Glomerular endothelial cell (primary cell): ENCODE results near the gene SLC28A1. TPM values are rescaled to one million over a fixed set of nuclear protein-coding genes. Genes with fewer than 3 reads are reported as not detected.
"Not testable (repeated sequence)": the region's sequence is repeated elsewhere in the genome, so short reads cannot be mapped to it uniquely, and the experiment has no call there.

Experiments
- DNase-seq: peaks from one replicate; pipeline ENCODE4 v3.0.0-alpha.2; 2011; ENCODE audit warnings: low read depth, low spot score; ENCODE audit errors: extremely low read depth
- total RNA-seq: library from RNA; depleted of rRNA; stranded (reverse); fragments of >200 nt; gene quantifications from 2 replicates; pipeline ENCODE4 v1.2.3, GENCODE V29; 2015

The SLC28A1 gene
- total RNA-seq, 1 donor from 2014 or later, result not detected

DNA sequence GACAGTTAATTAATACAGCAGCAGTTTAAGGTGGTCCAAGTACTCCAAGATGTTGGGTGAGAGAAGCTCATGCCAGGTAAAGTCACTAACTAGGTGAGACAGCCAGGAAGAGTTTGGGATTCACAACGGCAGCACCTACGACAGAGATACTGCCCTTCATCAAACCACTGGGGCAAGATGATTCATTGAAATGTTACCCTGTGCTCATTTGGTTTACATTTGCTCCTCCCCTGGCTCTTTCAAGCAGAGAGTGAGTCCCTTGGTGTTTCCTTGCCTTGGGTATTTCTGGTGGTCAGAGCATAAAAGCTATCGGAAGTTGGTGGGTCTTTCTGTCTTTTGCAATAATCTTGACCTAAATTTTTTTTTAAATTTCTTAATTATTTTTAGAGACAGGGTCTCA, 77.2 kb downstream of the SLC28A1 start:
- no peak for DNase-seq

DNA sequence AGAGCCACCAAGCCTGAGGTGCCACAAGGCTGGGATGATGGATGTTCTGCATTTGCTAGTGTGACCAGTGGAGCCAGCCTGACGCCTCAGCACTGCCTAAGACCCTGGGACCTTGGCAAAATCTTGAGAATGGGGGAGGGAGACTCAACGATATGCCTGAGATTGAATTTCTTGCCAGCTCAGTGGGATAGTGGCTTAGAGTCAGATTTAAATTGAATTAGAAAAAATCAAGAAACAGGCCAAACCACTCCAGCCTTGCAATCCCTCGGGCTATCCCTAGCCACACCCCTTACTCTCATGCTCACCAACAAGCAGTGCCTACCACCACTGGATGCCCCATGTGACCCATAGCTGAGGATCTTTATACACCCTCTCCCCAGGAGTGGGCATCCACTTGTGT, 78.5 kb downstream of the SLC28A1 start:
- DNase-seq, result no peak

DNA sequence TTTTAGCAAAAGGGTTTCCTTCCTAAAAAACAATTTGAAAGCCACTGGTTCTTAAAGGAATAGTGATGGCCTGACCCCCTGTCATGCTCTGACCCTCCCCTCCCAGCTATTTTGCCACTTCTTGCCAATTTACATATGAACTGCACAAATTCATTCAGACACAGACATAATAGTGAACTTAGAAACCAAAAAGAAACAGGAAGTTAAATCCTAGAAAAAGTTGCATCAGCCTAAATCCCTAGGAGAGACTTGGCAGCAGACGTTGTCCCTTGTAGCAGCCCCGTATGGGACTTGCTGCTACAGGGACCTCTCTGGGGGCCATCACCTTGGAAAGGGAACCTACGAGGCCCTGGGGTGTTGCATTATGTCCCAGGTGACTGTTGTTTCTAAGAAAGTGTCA, 82.9 kb downstream of the SLC28A1 start:
- DNase-seq, result no peak

DNA sequence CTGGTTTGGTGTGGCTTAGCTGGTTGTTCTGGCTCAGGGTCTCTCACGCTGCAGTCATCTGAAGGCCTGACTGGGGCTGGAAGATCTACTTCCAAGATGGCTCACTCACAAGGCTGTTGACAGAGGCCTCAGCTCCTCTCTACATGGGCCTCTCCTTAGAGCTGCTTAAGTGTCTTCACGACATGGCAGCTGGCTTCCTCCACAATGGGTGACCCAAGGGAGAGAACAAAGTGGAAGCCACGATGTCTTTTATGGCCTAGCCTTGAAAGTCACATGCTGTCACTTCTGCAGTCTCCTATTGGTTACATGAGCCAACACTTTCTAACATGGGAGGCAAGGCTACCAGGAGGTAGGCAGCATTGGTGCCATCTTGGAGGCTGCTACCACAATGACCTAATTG, 83.8 kb downstream of the SLC28A1 start:
- DNase-seq, result no peak

DNA sequence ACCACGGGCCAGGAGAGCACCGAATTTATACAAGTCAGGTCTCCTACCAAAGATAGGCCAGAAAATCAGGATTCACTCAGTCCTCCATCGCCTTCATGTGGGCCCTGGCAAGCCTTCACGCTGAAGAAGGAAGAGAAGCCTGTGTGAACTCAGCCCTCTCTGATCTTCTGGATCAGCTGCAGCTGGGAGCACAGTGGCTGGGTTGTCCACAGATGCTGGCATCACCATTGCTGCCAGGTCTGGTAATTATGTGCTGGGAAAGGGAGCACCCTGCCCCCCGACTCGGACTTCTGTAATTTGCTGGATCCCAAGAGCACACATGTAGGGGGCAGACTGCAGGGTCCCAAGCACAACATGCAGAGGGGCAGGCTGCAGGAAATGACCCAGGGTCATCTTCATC, 84.8 kb downstream of the SLC28A1 start:
- no peak for DNase-seq

DNA sequence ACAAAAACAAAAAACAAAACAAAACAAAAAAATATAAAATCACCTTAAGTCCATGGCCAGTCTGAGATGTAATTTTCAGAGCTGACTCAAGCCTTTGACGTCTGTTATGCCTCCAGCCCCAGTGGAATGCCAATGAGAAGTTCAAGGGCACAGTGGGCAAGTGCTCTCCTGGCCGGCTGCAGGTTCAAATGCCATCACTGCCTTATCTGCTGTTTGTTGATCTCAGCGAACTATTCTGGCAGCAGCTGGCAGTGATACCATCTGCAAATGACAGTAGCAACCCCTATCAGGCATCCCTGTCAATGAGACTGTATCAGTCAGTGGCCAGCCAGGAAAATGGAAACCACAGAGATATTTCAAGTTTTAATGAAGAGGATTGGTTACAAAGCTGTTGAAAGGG, 86.4 kb downstream of the SLC28A1 start:
- DNase-seq, result no peak

DNA sequence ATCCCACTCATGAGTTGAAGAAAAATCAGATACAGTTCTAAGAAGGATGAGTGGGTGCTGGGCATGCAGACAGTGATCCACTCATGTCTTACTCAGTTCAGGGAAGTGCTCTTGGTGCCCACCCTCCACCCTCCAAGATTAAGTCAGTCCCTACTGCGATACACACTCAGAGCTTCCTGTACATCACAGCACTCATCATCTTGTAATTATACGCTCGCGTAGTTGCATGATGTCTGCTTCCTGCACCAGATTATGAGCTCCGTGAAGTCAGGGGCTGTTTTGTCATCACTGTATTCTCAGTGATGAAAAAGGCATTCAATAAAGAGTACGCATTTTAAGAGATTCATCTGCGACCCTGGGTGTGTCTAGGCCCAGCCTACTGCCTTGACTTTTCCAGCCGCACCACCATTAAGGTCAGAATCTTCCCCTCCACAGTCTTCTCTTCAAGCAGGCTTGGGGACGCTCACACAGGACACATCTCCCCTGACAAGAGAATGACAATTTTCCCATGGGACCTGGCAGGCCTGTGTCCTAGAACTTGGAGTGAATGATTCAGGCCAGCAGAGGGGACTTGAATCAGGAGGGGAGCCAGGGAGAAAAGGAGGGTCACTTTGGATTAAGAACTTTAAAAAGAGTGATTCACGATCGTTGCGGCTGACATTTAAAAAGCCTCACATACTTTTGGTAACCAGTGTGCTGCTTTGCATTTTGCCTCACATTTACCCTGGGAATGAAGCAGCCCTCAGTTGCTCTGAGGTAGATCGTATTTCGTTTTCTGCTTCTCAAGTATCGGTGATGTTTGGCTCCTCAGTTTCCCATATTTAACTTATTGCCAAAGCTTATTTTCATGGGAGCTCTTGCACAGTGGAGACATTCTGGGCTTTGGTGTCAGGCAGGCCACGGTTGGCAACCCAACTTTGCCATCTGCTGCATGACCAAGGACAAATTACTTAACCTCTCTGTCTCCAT, 89.3 kb downstream of the SLC28A1 start:
- DNase-seq, result no peak

DNA sequence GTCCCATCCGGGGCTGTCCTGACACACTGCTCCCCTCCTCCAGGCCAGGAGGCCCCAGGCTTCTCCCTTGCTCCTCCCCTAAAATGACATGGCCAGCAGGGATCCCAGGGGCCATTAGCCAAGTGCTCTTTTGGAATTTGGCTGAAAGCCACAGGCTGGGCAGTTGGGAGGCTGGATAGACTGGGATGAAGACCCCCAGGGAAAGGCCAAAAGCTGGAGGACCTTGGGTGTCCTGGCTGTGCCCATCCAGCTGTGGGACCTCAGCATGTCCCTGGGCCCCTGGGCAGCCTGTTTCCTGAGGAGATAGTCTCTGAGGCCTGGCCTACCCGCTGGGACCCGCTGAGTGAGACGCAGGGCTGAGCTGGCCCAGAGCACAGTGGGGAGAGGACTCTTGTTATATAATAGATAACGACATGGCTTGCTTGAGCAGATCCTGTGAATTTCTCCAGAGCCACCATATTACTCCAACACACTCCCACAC, 91.4 kb downstream of the SLC28A1 start:
- no peak for DNase-seq

DNA sequence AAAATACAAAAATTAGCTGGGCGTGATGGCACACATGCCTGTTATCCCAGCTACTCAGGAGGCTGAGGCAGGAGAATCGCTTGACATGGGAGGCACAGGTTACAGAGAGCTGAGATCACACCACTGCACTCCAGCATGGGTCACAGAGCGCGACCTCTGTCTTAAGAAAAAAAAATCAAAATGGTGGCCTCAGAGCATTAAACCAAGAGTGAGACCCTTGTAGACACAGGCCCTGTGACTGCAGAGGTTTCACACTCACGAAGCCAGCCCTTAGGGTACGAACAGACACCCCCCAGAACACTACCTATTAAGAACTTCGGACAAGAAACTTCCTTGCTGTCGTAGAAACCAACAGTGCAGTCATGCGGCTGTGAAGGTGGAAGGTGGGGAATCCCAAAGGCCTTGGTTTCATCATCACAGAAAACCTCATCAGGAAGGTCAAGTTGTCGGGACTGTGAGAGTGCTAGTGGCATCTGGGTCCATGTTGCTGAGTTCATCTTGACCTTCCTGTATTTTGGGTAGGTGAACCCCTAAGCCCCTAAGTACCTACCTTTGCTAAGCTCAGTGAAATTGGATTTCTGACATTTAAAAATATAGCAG, 92.4 kb downstream of the SLC28A1 start:
- no peak for DNase-seq

DNA sequence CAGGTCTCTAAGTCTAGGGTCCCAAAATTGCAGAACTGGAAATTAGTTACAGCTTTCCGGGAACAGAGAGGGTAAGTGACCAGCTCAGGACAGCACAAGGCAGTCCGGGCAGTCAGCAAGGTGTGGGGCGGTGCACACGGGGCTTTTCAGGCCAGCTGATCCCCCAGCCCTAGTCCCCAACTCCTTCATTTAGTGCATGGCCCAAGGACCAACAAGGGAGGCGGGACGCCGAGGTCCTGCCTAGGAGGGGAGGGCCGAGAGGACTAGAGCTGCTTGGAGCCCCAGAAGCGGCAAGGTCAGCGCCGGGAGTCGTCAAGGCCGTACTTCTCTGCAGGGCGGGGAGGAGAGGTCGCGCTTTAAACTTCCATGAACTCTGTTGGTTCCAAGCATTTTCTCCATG, 95.2 kb downstream of the SLC28A1 start:
- no peak for DNase-seq

DNA sequence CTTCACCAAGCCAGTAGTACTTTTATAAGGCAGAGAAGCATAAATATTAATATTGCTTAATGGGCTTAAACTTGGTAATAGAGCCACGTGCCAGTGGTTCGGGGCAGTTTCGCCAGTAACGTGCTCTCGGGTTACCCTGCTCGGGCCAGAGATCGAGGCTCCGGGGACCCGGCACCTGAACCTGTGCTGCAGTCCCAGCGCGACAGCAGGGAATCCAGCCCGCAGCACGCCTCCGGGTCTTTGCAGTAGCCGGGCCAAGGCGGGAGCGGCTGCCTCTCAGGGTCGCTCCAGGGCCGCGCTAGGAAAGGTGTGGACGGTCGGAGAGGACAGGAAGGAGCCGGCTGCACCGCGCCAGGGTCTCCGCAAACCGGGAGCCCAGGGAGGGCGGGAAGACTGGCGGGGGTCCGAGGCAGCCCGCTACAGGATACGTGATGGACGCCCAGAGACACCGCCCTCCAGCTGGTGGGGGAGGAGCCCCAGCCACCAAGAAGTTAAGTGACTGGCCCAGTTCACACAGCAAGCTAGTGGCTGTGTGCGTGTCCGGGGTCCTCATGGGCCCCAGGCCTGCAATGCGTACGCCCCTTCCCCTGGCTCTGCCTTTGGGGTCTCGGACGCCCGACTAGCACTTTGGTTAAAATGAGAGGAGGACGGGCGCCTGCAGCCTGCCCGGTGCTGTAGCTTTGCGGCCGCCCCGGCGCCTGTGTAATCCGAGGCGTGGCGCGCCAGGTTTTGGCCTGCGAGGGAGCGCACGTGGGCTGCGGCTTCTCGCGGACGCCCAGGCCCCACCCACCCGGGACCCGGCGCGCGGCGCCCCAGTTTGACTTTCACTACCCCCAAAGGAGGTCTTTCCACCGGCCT, 96.0 kb downstream of the SLC28A1 start:
- no peak for DNase-seq

DNA sequence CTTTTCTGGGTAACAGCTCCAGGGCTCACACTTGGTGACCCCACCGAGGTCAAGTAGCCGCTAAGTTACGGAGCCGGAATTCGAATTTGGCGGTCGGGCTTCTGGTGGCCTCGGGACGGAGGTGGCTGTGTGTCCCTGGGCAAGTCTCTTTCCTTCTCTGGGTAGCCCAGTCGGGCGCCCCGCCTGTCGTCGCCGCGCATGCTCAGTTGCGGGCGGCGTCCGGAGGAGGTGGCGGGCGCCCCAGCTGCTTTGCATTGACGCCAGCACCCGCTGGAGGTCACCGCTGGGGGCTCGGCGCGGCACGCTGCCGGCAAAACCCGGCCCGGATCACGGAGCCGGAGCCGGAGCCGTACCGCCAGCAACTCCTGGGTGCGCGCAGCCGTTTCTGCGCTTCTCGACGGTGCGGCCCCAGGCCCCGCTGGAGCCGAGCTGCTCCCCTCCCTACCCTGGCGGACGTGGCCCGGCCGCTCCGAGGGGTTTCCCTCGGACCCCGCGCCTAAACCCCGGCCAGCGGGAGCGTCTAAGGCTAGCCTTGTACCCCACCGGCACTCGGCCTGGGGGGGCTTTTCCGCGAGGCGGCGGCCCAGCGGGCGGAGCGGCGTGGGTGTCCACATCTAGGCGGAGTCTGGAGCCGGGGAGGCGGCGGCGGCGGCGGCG, 96.7 kb downstream of the SLC28A1 start:
- DNase-seq, result no peak

DNA sequence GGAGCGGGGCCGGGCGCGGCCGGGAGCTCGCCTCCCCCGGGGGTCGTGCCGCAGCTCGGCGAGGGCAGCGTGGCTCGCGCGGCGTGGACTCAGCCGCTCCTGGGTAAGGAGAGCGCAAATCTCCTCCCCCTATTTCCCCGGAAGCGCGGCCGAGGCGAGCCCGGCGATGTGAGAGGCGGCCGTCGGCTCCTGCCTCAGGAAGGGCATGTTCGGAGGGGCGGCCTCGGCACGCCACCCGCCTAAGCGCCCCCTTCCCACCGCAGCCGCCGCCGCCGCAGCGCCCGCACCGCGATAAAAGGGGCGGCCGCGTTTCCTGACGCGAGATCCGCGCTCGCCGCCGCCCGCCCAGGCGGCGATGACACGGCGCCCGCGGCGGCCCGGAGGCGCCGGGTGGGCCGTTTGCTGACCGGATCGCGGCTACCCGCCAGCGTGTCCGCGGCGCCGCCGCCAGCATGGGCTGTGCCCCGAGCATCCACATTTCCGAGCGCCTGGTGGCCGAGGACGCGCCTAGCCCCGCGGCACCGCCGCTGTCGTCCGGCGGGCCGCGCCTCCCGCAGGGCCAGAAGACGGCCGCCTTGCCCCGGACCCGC, 97.3 kb downstream of the SLC28A1 start, which contains the start of gene PDE8A:
Gene PDE8A (plus strand): TSS at position 146 of the 590 bp plus-strand sequence. CDS start 307 bp downstream, at position 453.
- DNase-seq, result no peak

DNA sequence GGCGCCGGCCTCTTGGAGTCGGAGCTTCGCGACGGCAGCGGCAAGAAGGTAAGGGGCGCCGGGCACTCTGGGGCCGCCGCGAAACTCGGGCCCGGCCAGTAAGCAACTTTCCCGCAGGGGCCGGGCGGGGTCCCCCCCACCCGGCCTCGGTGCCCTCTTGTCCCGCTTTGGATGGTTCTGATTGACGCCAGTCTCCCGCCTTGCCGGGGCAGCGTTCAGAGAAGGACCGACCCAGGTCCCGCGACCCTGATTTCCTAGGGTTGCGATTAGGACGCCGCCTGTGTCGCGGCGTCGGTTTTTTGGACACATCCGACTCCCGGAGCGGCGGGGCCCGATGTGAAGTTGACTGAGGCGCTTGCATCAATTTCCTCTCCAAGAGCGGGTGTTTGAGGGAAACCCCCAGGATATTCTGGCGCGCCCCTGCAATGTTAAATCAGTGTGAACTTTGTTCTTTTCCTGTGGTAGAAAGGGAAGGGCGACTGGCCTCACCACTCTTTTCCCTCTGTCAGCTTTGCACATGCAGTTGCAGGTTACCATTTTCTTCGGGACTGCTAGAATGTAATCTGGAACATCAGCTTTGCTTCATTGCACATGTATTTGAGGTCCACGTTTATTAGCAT, 97.9 kb downstream of the SLC28A1 start:
- DNase-seq, result no peak

DNA sequence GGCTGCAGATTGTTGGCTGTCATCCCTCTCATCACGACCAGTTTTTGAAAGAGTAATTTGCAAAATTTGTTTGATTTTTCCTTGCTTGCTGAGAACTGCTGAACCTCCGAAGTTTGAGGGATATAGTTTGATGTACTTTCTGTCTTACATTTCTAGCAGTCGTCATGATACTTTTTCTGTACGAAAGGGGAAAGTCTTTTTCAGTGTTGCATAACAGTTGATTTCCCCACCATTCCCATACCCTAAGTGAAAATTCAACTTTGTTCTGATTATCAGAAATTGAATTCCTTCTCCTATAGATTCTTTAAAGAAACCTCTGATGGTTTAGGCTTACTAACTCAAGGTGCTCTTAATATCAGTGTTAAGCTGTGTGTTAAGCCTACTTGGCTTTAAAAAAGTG, 98.8 kb downstream of the SLC28A1 start:
- DNase-seq, result no peak

DNA sequence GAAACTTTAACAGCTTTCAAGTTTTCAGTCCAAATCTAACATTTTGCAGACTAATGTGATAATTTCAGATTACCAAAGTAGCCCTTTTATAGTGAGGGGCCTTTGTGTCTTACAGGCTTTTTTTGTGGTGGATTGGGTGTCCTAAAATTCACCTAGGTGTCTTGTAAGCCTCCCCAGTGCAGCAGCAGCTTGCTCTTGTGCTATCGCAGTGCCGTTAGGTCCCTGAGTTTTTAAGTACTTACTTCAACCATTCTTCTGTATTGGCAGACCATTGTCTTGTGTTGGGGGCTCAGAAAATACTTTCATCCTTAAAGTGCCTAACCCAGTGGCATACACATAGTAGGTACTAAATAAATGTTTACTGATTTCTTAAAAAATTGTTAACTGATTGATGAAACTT, 99.2 kb downstream of the SLC28A1 start:
- no peak for DNase-seq

DNA sequence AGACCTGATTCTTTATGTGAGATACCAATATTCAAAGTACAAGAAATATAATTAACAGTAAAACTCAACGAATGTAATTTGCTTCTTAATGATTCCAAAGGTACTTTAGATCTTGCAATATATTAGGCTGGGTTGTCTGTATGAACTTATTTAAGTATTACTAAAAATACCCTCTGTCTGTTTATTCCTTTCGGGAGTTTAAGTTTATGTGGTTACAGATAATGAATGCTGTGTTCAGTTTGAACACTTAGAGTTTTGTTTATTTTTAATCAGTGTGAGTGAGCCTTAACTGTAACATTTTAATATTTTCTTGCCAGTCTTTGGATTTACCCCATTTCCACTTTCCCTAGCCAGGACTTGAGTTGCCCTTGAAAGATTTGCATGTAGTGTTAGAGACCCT, 100.7 kb downstream of the SLC28A1 start:
- no peak for DNase-seq

DNA sequence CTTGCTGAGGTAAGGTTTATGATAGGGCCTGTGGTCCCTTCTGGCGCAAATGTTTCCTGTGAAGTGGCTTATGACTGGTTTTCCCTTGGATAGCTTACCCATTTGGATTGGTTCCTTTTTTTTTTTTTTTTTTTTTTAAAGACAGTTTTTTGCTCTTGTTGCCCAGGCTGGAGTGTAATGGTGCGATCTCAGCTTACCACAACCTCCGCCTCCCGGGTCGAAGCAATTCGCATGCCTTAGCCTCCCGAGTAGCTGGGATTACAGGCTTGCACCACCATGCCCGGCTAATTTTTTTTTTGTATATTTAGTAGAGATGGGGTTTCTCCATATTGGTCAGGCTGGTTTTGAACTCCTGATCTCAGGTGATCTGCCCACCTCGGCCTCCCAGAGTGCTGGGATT, 102.9 kb downstream of the SLC28A1 start:
- DNase-seq, result not testable (repeated sequence)

DNA sequence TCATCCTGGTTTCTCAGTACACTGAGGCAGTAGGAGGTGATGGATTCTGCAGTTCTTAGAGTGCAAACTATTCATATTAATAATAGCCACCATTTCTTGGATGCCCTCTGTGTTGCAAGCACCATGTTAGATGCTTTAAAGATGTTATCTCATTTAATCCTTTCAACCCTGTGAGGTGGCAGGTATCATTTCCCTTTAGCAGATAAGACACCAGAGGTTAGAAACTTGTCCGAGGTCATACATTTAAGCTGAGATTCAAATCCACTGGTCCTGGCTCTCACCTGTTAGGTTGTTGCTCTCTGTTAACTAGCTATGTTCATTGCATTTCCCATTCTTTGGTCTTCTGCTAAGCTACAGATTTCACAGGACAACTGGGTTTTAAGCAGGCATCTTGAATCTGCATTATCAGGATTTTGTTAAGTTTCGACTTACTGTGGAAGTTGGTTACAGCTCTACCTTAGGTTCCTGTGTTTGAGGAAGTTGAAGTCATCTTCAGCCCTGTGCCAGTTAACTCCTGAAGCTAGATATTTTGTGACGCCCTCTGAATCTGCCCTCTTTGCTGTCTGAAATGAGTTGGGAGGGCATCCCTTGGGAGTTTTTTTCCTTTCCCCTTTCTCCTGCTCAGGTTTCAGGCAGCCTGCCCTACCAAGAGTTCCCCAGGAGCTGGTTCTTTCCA, 103.6 kb downstream of the SLC28A1 start:
- DNase-seq, result no peak
